Caco-2 (cell line): ENCODE data around the gene PCED1A. TPM values are rescaled to one million over a fixed set of nuclear protein-coding genes. Genes with fewer than 3 reads are reported as not detected.

ENCODE experiments used
- BruUV-seq: library from RNA; stranded (reverse); fragments of 400-500 nt; replicated peaks from 2 replicates; lab custom pipeline; 2021; lab: Mats Ljungman, UMichigan
- CTCF ChIA-PET: fragments of 300-600 bp; sonication (Branson Sonifier 250); formaldehyde crosslinking; loops from one replicate; lab custom pipeline; 2022; ENCODE audit warnings: antibody characterized with exemption; lab: Charles Lee
- POLR2A ChIA-PET: fragments of 300-600 bp; sonication (Branson Sonifier 250); formaldehyde crosslinking; loops from one replicate; lab custom pipeline; 2022; ENCODE audit warnings: antibody characterized with exemption; lab: Charles Lee
- DNase-seq, 2 experiments: peaks; one replicate each; pipeline versions ENCODE4 v3.0.0 to v3.0.0-alpha.2; 2020 to 2022
- H3K27me3 ChIP-seq: replicated peaks from 2 replicates; pipeline ENCODE4 v1.6.0; 2011; ENCODE audit warnings: low read length; ENCODE audit not compliant: control insufficient read depth, insufficient read depth
- H3K36me3 ChIP-seq: 2 replicates; pipeline ENCODE4 v1.5.1; 2011; ENCODE audit warnings: low read length; ENCODE audit not compliant: control insufficient read depth, insufficient read depth
- H3K4me1 ChIP-seq: fragments of 250-450 bp; sonication (Bioruptor Pico); 2 replicates; pipeline ENCODE4 v1.5.1; 2020; ENCODE audit warnings: mild to moderate bottlenecking
- H3K4me3 ChIP-seq: 2 replicates; pipeline ENCODE4 v1.5.1; 2011; ENCODE audit warnings: low read depth, mild to moderate bottlenecking, control low read depth, low read length
- H3K9me3 ChIP-seq: fragments of 250-450 bp; sonication (Bioruptor Pico); 2 replicates; pipeline ENCODE4 v1.5.1; 2020; ENCODE audit warnings: mild to moderate bottlenecking, moderate library complexity
- H3K27ac Mint-ChIP-seq: one replicate; pipeline ENCODE4 v1.8.0; 2022; ENCODE audit warnings: mixed read lengths; ENCODE audit not compliant: unreplicated experiment
- H3K27me3 Mint-ChIP-seq: one replicate; pipeline ENCODE4 v1.8.0; 2022; ENCODE audit warnings: mixed read lengths; ENCODE audit not compliant: insufficient read depth, unreplicated experiment
- H3K36me3 Mint-ChIP-seq: one replicate; pipeline ENCODE4 v1.8.0; 2022; ENCODE audit warnings: mild to moderate bottlenecking, mixed read lengths; ENCODE audit not compliant: insufficient read depth, unreplicated experiment
- H3K4me1 Mint-ChIP-seq: one replicate; pipeline ENCODE4 v1.8.0; 2022; ENCODE audit warnings: low read depth, mixed read lengths; ENCODE audit not compliant: unreplicated experiment
- H3K4me3 Mint-ChIP-seq: one replicate; pipeline ENCODE4 v1.8.0; 2022; ENCODE audit warnings: mild to moderate bottlenecking, moderate library complexity, mixed read lengths; ENCODE audit not compliant: unreplicated experiment
- H3K9me3 Mint-ChIP-seq: one replicate; pipeline ENCODE4 v1.8.0; 2022; ENCODE audit warnings: mixed read lengths; ENCODE audit not compliant: unreplicated experiment
- CTCF ChIP-seq, 2 experiments: fragments of 200-600 bp in 1 of 2; IDR thresholded peaks; 1 replicate in 1 of 2; 2 replicates in 1 of 2; pipeline versions ENCODE4 v1.5.1 to v1.8.0; 2011 to 2022; ENCODE audit warnings: antibody characterized with exemption in 1 of 2, control low read depth in 1 of 2, inconsistent platforms in 1 of 2, low read depth in 1 of 2, low read length in 1 of 2, mild to moderate bottlenecking in 1 of 2, moderate library complexity in 1 of 2; ENCODE audit not compliant: insufficient read depth in 1 of 2, severe bottlenecking in 1 of 2, unreplicated experiment in 1 of 2
- intact Hi-C: fragments of 100-400 bp; cut with micrococcal nuclease; formaldehyde crosslinking; loops from one replicate; pipeline ENCODE4 v1.10.0; 2022; ENCODE audit not compliant: unreplicated experiment
- total RNA-seq: library from RNA; stranded (reverse); gene quantifications from 2 replicates; pipeline ENCODE4 v1.2.3, GENCODE V29; 2022

Gene PCED1A
- total RNA-seq, 1 experiment from 2014 or later, result 43.9 TPM

DNA sequence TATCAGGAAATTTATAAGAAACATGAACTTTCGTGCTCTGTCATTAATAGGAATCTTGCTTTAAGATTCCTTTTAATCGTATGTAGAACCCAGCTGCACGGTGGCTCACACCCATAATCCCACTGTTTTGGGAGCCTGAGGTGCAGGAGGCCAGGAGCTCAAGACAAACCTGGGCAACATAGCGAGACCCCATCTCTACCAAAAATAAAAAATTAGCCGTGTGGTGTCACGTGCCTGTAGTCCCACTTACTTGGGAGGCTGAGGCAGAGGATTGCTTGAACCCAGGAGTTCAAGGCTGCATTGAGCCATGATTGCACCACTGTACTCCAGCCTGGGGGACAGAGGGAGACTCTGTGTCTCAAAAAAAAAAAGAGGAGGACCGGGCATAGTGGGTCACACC lies 40.2 kb upstream of the PCED1A start:
- POLR2A ChIA-PET, result interaction anchor here (0.6 to 0.7 kb wide), 2 partner anchors 10 to 16 kb away, joined by 3 read pairs; no protein-coding TSS in a partner anchor
- no peaks in the 10 kb centered on the region for H3K27me3 ChIP-seq
- intact Hi-C loops, result no loop called here
- H3K9me3 Mint-ChIP-seq, result no peaks in the 10 kb centered on the region
- H3K36me3 ChIP-seq, result no peaks in the 10 kb centered on the region; the same call in 1 of the 2 replicates
- peaks cover 20% of the 10 kb centered on the region for H3K4me1 Mint-ChIP-seq
- H3K4me3 ChIP-seq, result no peak overlapping the region
- no peaks in the 10 kb centered on the region for H3K36me3 Mint-ChIP-seq
- BruUV-seq, result no TSS peak
- H3K4me1 ChIP-seq, result peaks cover 12% of the 10 kb centered on the region
- no peak overlapping the region for H3K27ac Mint-ChIP-seq
- no peak overlapping the region for H3K4me3 Mint-ChIP-seq
- CTCF ChIA-PET, result no interaction called here
- H3K27me3 Mint-ChIP-seq, result no peaks in the 10 kb centered on the region
- H3K9me3 ChIP-seq, result no peaks in the 10 kb centered on the region
- no peak for TF ChIP-seq CTCF (IDR thresholded peaks at IDR 0.05; ENCODE audit: insufficient read depth in 1 of 2, low read depth in 1 of 2, low read length in 1 of 2, severe bottlenecking in 1 of 2, unreplicated experiment in 1 of 2)
- no peak for DNase-seq

GRCh38 chr20:2879146-2879545 lies 38.7 kb upstream of the PCED1A start:
- Histone ChIP-seq H3K4me1 (peaks cover 18% of the 10 kb centered on the region), H3K9me3 (no peaks in the 10 kb centered on the region), H3K27me3 (no peaks in the 10 kb centered on the region), H3K4me3 (no peak overlapping the region), H3K36me3 (no peaks in the 10 kb centered on the region; the same call in 1 of the 2 replicates)
- Mint-ChIP-seq H3K4me3 (no peak overlapping the region), H3K27ac (no peak overlapping the region), H3K9me3 (no peaks in the 10 kb centered on the region), H3K4me1 (peaks cover 31% of the 10 kb centered on the region), H3K27me3 (no peaks in the 10 kb centered on the region), H3K36me3 (no peaks in the 10 kb centered on the region)
- TF ChIP-seq CTCF (IDR thresholded peaks at IDR 0.05; ENCODE audit: insufficient read depth in 1 of 2, low read depth in 1 of 2, low read length in 1 of 2, severe bottlenecking in 1 of 2, unreplicated experiment in 1 of 2), result no peak
- no peak for DNase-seq
- ChIA-PET CTCF (no interaction called here), POLR2A (no interaction called here)
- no TSS peak for BruUV-seq
- intact Hi-C loops, result no loop called here

- no peaks in the 10 kb centered on the region for H3K9me3 ChIP-seq
- no peaks in the 10 kb centered on the region for H3K27me3 ChIP-seq
- intact Hi-C loops, result no loop called here
- no peak overlapping the region for H3K27ac Mint-ChIP-seq
- no peaks in the 10 kb centered on the region for H3K9me3 Mint-ChIP-seq
- no peak for DNase-seq
- no peak overlapping the region for H3K4me3 ChIP-seq
- no peaks in the 10 kb centered on the region; the same call in 1 of the 2 replicates for H3K36me3 ChIP-seq
- TF ChIP-seq CTCF (IDR thresholded peaks at IDR 0.05; ENCODE audit: insufficient read depth in 1 of 2, low read depth in 1 of 2, low read length in 1 of 2, severe bottlenecking in 1 of 2, unreplicated experiment in 1 of 2), result no peak
- peaks cover 31% of the 10 kb centered on the region for H3K4me1 Mint-ChIP-seq
- H3K27me3 Mint-ChIP-seq, result no peaks in the 10 kb centered on the region
- ChIA-PET CTCF (no interaction called here), POLR2A (no interaction called here)
- no TSS peak for BruUV-seq
- H3K4me1 ChIP-seq, result peaks cover 18% of the 10 kb centered on the region
- no peaks in the 10 kb centered on the region for H3K36me3 Mint-ChIP-seq
- H3K4me3 Mint-ChIP-seq, result no peak overlapping the region
These were observed 38.1 kb upstream of the PCED1A start for GRCh38 chr20:2878515-2878914.
